Thyroid gland (tissue), 4 donors: ENCODE measurements around the gene SUGP2. TPM values are rescaled to one million over a fixed set of nuclear protein-coding genes. Genes with fewer than 3 reads are reported as not detected.
"Not testable (repeated sequence)": the region's sequence is repeated elsewhere in the genome, so short reads cannot be mapped to it uniquely, and the experiment has no call there.

Source experiments
- DNase-seq, 2 donors: peaks; one replicate each; pipeline ENCODE4 v3.0.0-alpha.2; 2019
- H3K27ac ChIP-seq, 3 donors: fragments of 200-600 bp; sonication (generic); 1 replicate in 2 of 3; 2 replicates in 1 of 3; pipeline ENCODE4 v1.5.1; 2016 to 2019; ENCODE audit warnings: mild to moderate bottlenecking in 1 of 3, moderate library complexity in 1 of 3
- H3K27me3 ChIP-seq: fragments of 200-600 bp; sonication (generic); one replicate; pipeline ENCODE4 v1.5.1; 2019
- H3K36me3 ChIP-seq, 2 donors: fragments of 200-600 bp; sonication (generic); one replicate each; pipeline ENCODE4 v1.5.1; 2016 to 2019
- H3K4me1 ChIP-seq, 2 donors: fragments of 200-600 bp; sonication (generic); one replicate each; pipeline ENCODE4 v1.5.1; 2017 to 2019
- H3K4me3 ChIP-seq, 3 donors: fragments of 200-600 bp; sonication (generic); replicated peaks in 1 of 3; 1 replicate in 2 of 3; 2 replicates in 1 of 3; pipeline ENCODE4 v1.5.1; 2016; ENCODE audit warnings: mild to moderate bottlenecking in 1 of 3
- H3K9me3 ChIP-seq: fragments of 200-600 bp; sonication (generic); one replicate; pipeline ENCODE4 v1.5.1; 2017
- CTCF ChIP-seq, 6 experiments: fragments of 200-600 bp in 3 of 6; fragments of 450-650 bp in 3 of 6; sonication (generic) in 3 of 6; IDR thresholded peaks; one replicate each; pipeline ENCODE4 v1.5.1; 2016 to 2019; ENCODE audit warnings: antibody characterized with exemption in 6 of 6, mild to moderate bottlenecking in 2 of 6, inconsistent platforms in 1 of 6, moderate library complexity in 1 of 6
- POLR2A ChIP-seq, 2 donors: fragments of 450-650 bp; IDR thresholded peaks; one replicate each; pipeline ENCODE4 v1.6.1; 2017; ENCODE audit warnings: antibody characterized with exemption in 2 of 2, mild to moderate bottlenecking in 2 of 2, moderate library complexity in 1 of 2
- WGBS, 2 donors: methylation state at CpG; one replicate each; pipeline ENCODE4 v1.1.5; 2017; 5-methylcytosine and 5-hydroxymethylcytosine counted together
- intact Hi-C: fragments of 100-400 bp; cut with DNase I; formaldehyde crosslinking; loops from one replicate; pipeline ENCODE4 v1.15.1; 2023
- total RNA-seq, 4 donors: library from RNA; depleted of rRNA; stranded (reverse); fragments of >200 nt; gene quantifications; one replicate each; pipeline ENCODE4 v1.2.3, GENCODE V29; 2016

The SUGP2 gene
- total RNA-seq, 4 donors from 2014 or later: 70.3 to 93.5 (median 82.2) TPM

GRCh38 chr19:19027228-19027627, 6.1 kb downstream of the SUGP2 start:
- Histone ChIP-seq H3K27me3 (no peaks in the 10 kb centered on the region), H3K27ac (peak overlapping the region; percentile 89 to 96 (median 94)), H3K36me3 (peaks cover 5 to 13% of the 10 kb centered on the region in 2 donors), H3K9me3 (no peaks in the 10 kb centered on the region), H3K4me3 (no peak overlapping the region), H3K4me1 (peaks cover 62 to 67% of the 10 kb centered on the region in 2 donors)
- no peak for DNase-seq
- 65 to 71% methylated on average over 4 of the region's 4 CpGs for WGBS, 2 donors
- intact Hi-C loops: no loop called here
- no peak for TF ChIP-seq POLR2A (IDR thresholded peaks at IDR 0.05)
- no peak for TF ChIP-seq CTCF (IDR thresholded peaks at IDR 0.05)

- peak overlapping the region; percentile 89 to 96 (median 94) for H3K27ac ChIP-seq
- no peaks in the 10 kb centered on the region for H3K27me3 ChIP-seq
- H3K36me3 ChIP-seq: peaks cover 5 to 13% of the 10 kb centered on the region in 2 donors
- intact Hi-C loops: no loop called here
- TF ChIP-seq CTCF (IDR thresholded peaks at IDR 0.05) (peak in 4 of 6 experiments; percentile 51 to 77 (median 58)), POLR2A (IDR thresholded peaks at IDR 0.05) (peak in 1 of 2 donors; percentile 55)
- H3K9me3 ChIP-seq: no peaks in the 10 kb centered on the region
- DNase-seq: peak; percentile 82 to 90
- WGBS, 2 donors: 34 to 35% methylated on average over 10 of the region's 10 CpGs
- H3K4me1 ChIP-seq: peaks cover 63 to 67% of the 10 kb centered on the region in 2 donors
- H3K4me3 ChIP-seq: no peak overlapping the region
Observed at GRCh38 chr19:19026299-19026971, 6.9 kb downstream of the SUGP2 start.

- DNase-seq: peak; percentile 34 to 48
- Histone ChIP-seq H3K36me3 (peaks cover 5 to 13% of the 10 kb centered on the region in 2 donors), H3K4me1 (peaks cover 67 to 68% of the 10 kb centered on the region in 2 donors), H3K27ac (peak overlapping the region; percentile 89 to 96 (median 94)), H3K4me3 (no peak overlapping the region), H3K9me3 (no peaks in the 10 kb centered on the region), H3K27me3 (no peaks in the 10 kb centered on the region)
- intact Hi-C loops: no loop called here
- 33 to 58% methylated on average over 11 of the region's 11 CpGs for WGBS, 2 donors
- TF ChIP-seq POLR2A (IDR thresholded peaks at IDR 0.05) (no peak), CTCF (IDR thresholded peaks at IDR 0.05) (no peak)
Observed at GRCh38 chr19:19025861-19026260, 7.5 kb downstream of the SUGP2 start.

GRCh38 chr19:19023376-19023775, 9.9 kb downstream of the SUGP2 start:
- H3K36me3 ChIP-seq, H3K4me3 ChIP-seq, intact Hi-C loops, H3K9me3 ChIP-seq, H3K27me3 ChIP-seq, DNase-seq: not testable (repeated sequence)
- 86 to 92% methylated on average over 1 of the region's 1 CpG for whole genome bisulfite sequencing, 2 donors
- Histone ChIP-seq H3K27ac (peak overlapping the region; percentile 30 to 96 (median 94)), H3K4me1 (peaks cover 67 to 68% of the 10 kb centered on the region in 2 donors)

GRCh38 chr19:19022380-19022961, 10.8 kb downstream of the SUGP2 start:
- Histone ChIP-seq H3K36me3 (peaks cover 15 to 16% of the 10 kb centered on the region in 2 donors), H3K27ac (peak overlapping the region in 2 of 3 donors; percentile 94 to 96), H3K9me3 (no peaks in the 10 kb centered on the region), H3K4me1 (peaks cover 60 to 61% of the 10 kb centered on the region in 2 donors), H3K27me3 (no peaks in the 10 kb centered on the region), H3K4me3 (no peak overlapping the region)
- 84 to 92% methylated on average over 4 of the region's 4 CpGs for WGBS, 2 donors
- TF ChIP-seq POLR2A (IDR thresholded peaks at IDR 0.05) (no peak), CTCF (IDR thresholded peaks at IDR 0.05) (no peak)
- DNase-seq: no peak
- intact Hi-C loops: no loop called here
